CD14-positive monocyte (primary cell): ENCODE measurements around the gene NOTO. TPM values are rescaled to one million over a fixed set of nuclear protein-coding genes. Genes with fewer than 3 reads are reported as not detected.

ENCODE experiments used
- DNase-seq, 3 donors: peaks; one replicate each; pipeline ENCODE4 v3.0.0-alpha.2; 2011 to 2022
- H2AFZ ChIP-seq: 2 replicates; pipeline ENCODE4 v1.6.0; 2012; ENCODE audit warnings: mild to moderate bottlenecking, low read depth, low read length, inconsistent platforms; ENCODE audit not compliant: insufficient read depth, poor library complexity, severe bottlenecking
- H3K27ac ChIP-seq, 2 donors: 1 replicate in 1 of 2; 2 replicates in 1 of 2; pipeline ENCODE4 v1.5.1; 2012 to 2013; ENCODE audit warnings: low read length in 2 of 2, control low read depth in 1 of 2, inconsistent platforms in 1 of 2, low read depth in 1 of 2, mild to moderate bottlenecking in 1 of 2
- H3K27me3 ChIP-seq, 2 donors: one replicate each; pipeline versions ENCODE4 v1.6.0 to v1.6.1; 2011 to 2013; ENCODE audit warnings: low read length in 2 of 2; ENCODE audit not compliant: control insufficient read depth in 2 of 2, insufficient read depth in 2 of 2
- H3K36me3 ChIP-seq, 2 donors: replicated peaks in 1 of 2; 1 replicate in 1 of 2; 2 replicates in 1 of 2; pipeline versions ENCODE4 v1.5.1 to v1.6.1; 2012 to 2013; ENCODE audit warnings: low read length in 2 of 2, control low read depth in 1 of 2, inconsistent platforms in 1 of 2, mild to moderate bottlenecking in 1 of 2; ENCODE audit not compliant: insufficient read depth in 2 of 2, control insufficient read depth in 1 of 2
- H3K4me1 ChIP-seq, 2 donors: 1 replicate in 1 of 2; 2 replicates in 1 of 2; pipeline versions ENCODE4 v1.5.1 to v1.6.1; 2012 to 2013; ENCODE audit warnings: low read length in 2 of 2, control low read depth in 1 of 2, inconsistent platforms in 1 of 2, mild to moderate bottlenecking in 1 of 2, moderate library complexity in 1 of 2; ENCODE audit not compliant: insufficient read depth in 2 of 2, control insufficient read depth in 1 of 2
- H3K4me2 ChIP-seq: replicated peaks from 2 replicates; pipeline ENCODE3; 2012; ENCODE audit warnings: low read length, moderate library complexity, mild to moderate bottlenecking; ENCODE audit not compliant: poor library complexity, severe bottlenecking; ENCODE audit errors: extremely low read depth
- H3K4me3 ChIP-seq, 3 experiments: fragments of 200-600 bp in 1 of 3; sonication (generic) in 1 of 3; replicated peaks in 1 of 3; 1 replicate in 2 of 3; 2 replicates in 1 of 3; pipeline ENCODE4 v1.5.1; 2011 to 2013; ENCODE audit warnings: low read length in 3 of 3, mild to moderate bottlenecking in 3 of 3, control low read depth in 2 of 3, low read depth in 2 of 3, inconsistent platforms in 1 of 3, moderate library complexity in 1 of 3
- H3K79me2 ChIP-seq: 2 replicates; pipeline ENCODE4 v1.6.0; 2012; ENCODE audit warnings: mild to moderate bottlenecking, control low read depth, inconsistent platforms, low read length, moderate library complexity; ENCODE audit not compliant: insufficient read depth
- H3K9ac ChIP-seq: 2 replicates; pipeline ENCODE4 v1.6.0; 2017; ENCODE audit warnings: low read length, mild to moderate bottlenecking; ENCODE audit not compliant: insufficient read depth, poor library complexity, severe bottlenecking
- H3K9me3 ChIP-seq, 2 donors: replicated peaks in 1 of 2; 1 replicate in 1 of 2; 2 replicates in 1 of 2; pipeline versions ENCODE4 v1.5.1 to v1.6.1; 2012 to 2013; ENCODE audit warnings: low read length in 2 of 2, control low read depth in 1 of 2; ENCODE audit not compliant: control insufficient read depth in 1 of 2, insufficient read depth in 1 of 2
- H4K20me1 ChIP-seq: 2 replicates; pipeline ENCODE4 v1.6.0; 2012; ENCODE audit warnings: mild to moderate bottlenecking, low read length, control low read depth, moderate library complexity; ENCODE audit not compliant: insufficient read depth
- H3K27ac Mint-ChIP-seq, 7 donors: one replicate each; pipeline ENCODE4 v1.8.0; 2020; ENCODE audit warnings: mild to moderate bottlenecking in 7 of 7, mixed read lengths in 7 of 7, moderate library complexity in 6 of 7, inconsistent platforms in 2 of 7
- H3K27me3 Mint-ChIP-seq, 3 donors: one replicate each; pipeline ENCODE4 v1.8.0; 2021 to 2022; ENCODE audit warnings: low read depth in 3 of 3, mild to moderate bottlenecking in 3 of 3, mixed read lengths in 3 of 3, moderate library complexity in 3 of 3, inconsistent platforms in 1 of 3
- H3K36me3 Mint-ChIP-seq, 2 donors: one replicate each; pipeline ENCODE4 v1.8.0; 2020; ENCODE audit warnings: mixed read lengths in 2 of 2, inconsistent platforms in 1 of 2, mild to moderate bottlenecking in 1 of 2
- H3K4me1 Mint-ChIP-seq: one replicate; pipeline ENCODE4 v1.8.0; 2020; ENCODE audit warnings: mild to moderate bottlenecking, mixed read lengths
- H3K4me3 Mint-ChIP-seq, 2 donors: one replicate each; pipeline ENCODE4 v1.8.0; 2020; ENCODE audit warnings: mild to moderate bottlenecking in 2 of 2, mixed read lengths in 2 of 2, moderate library complexity in 1 of 2
- H3K9me3 Mint-ChIP-seq, 7 donors: one replicate each; pipeline ENCODE4 v1.8.0; 2020 to 2022; ENCODE audit warnings: mixed read lengths in 7 of 7, mild to moderate bottlenecking in 6 of 7, moderate library complexity in 6 of 7, inconsistent platforms in 2 of 7
- WGBS: methylation state at CpG from one replicate; pipeline ENCODE4 v1.1.5; 2013; ENCODE audit warnings: missing lambda C conversion rate; ENCODE audit not compliant: insufficient coverage; 5-methylcytosine and 5-hydroxymethylcytosine counted together
- intact Hi-C, 2 donors: fragments of 100-400 bp; cut with micrococcal nuclease; formaldehyde crosslinking; loops; one replicate each; pipeline versions ENCODE4 v1.15.0 to v1.15.1; 2023
- polyA plus RNA-seq, 3 donors: library from polyadenylated mRNA; depleted of rRNA in 1 of 3; unstranded in 2 of 3; stranded (reverse) in 1 of 3; fragments of 300-500 nt in 2 of 3; fragments of >200 nt in 1 of 3; fragmentation: Illumina TruSeq in 2 of 3; gene quantifications; 1 replicate in 2 of 3; 2 replicates in 1 of 3; pipeline ENCODE4 v1.2.3, GENCODE V29; 2012 to 2021
- TF ChIP-seq, protein P1 (sequence below): fragments of 200-600 bp; IDR thresholded peaks from one replicate; pipeline ENCODE4 v1.8.0; 2022; ENCODE audit warnings: antibody characterized with exemption, mild to moderate bottlenecking

NOTO gene
- polyA plus RNA-seq, 3 donors, result not detected

DNA sequence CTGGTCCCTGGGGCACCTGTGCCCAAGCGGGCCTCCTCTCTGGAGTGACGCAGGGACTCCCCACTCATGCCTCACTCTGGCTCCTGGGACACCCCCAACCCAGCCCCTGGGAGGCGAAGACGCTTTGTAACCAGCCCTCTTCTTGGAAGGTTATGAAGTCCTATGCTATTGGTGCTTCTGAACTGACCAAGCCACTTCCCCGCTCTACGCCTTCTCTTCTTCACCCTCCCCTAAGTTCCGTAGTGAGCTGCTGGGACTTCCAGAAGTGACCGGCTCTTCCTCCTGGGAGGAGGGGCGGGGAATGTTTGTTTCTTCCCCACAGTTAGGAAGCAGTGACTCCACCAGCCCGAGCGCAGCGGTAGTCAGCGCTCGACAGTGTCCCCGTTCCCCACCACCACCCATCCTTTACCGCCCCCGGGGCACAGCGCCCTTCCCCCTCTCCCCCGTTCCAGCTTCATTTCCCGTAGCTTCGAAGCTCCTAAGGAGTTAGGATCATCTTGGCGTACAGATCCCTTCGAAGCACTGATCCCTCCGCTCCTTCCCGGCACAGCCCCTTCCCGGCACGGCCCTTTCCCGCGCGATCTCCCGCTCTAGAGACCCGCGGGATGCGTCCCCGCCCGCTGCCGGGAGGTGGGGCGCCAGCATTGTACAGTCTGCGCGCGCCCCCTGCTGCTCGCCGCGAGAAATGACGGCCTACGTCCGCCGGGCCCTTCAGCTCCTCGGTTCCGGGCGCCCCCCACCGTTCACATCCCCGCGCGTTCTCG, 25.3 kb upstream of the NOTO start:
- peak; percentile 67 to 76 (median 75) for DNase-seq
- Histone ChIP-seq H3K9me3 (peaks cover 0 to 15% of the 10 kb centered on the region in 2 donors), H3K4me3 (peak overlapping the region; percentile 50 to 85 (median 63)), H3K9ac (no peak overlapping the region), H3K27me3 (peaks cover 28 to 69% of the 10 kb centered on the region in 2 donors), H2AFZ (peak overlapping the region; percentile 94), H3K36me3 (no peaks in the 10 kb centered on the region), H3K27ac (no peak overlapping the region), H3K4me2 (peak overlapping the region; percentile 95), H4K20me1 (no peaks in the 10 kb centered on the region), H3K79me2 (no peaks in the 10 kb centered on the region), H3K4me1 (peaks cover 21 to 27% of the 10 kb centered on the region in 2 donors)
- Mint-ChIP-seq H3K9me3 (peaks cover 0 to 20% (median 6%) of the 10 kb centered on the region in 7 donors), H3K27ac (peak overlapping the region in 2 of 7 donors; percentile 28 to 36), H3K27me3 (peaks cover 61 to 88% (median 68%) of the 10 kb centered on the region in 3 donors), H3K36me3 (peaks cover 3 to 4% of the 10 kb centered on the region in 2 donors), H3K4me3 (peak overlapping the region; percentile 95), H3K4me1 (peaks cover 16% of the 10 kb centered on the region)
- intact Hi-C loops, result loop anchor here in 1 of 2 donors (1.0 to 5.0 kb wide), 3 partner anchors 90 to 285 kb away; no protein-coding TSS in a partner anchor
- WGBS, result 0% methylated on average over 43 of the region's 56 CpGs
- TF ChIP-seq, protein P1, sequence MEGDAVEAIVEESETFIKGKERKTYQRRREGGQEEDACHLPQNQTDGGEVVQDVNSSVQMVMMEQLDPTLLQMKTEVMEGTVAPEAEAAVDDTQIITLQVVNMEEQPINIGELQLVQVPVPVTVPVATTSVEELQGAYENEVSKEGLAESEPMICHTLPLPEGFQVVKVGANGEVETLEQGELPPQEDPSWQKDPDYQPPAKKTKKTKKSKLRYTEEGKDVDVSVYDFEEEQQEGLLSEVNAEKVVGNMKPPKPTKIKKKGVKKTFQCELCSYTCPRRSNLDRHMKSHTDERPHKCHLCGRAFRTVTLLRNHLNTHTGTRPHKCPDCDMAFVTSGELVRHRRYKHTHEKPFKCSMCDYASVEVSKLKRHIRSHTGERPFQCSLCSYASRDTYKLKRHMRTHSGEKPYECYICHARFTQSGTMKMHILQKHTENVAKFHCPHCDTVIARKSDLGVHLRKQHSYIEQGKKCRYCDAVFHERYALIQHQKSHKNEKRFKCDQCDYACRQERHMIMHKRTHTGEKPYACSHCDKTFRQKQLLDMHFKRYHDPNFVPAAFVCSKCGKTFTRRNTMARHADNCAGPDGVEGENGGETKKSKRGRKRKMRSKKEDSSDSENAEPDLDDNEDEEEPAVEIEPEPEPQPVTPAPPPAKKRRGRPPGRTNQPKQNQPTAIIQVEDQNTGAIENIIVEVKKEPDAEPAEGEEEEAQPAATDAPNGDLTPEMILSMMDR, result peak; percentile 98

DNA sequence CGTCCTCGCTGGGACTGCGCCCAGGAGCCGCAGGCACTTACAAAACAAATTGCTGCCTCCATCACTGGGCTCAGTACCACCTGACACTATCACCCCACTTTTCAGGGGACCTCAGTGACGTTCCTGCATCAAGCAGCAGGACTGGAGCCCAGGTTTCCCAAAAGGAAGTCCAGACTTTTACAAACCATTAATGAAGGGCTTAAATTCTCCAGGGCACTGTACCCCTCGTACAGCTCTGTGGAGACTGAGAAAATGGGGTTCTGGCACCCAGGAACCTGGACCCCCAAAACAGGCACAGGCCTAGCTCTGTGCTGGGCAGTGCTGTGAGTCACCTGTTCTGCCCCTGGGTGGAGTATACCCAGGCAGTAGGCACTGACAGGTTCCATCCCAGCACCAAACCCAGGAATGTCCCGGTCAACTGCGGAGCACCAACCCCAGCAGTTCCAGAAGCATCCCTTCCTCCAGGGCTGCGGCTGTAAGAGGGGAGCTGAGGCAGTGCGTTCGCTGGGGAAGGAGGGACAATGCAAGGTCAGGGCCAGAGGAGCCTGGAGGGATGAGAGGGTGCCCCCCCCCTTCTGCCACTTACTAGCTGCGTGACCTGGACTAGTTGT, 24.6 kb upstream of the NOTO start:
- Histone ChIP-seq H3K4me1 (peaks cover 21 to 27% of the 10 kb centered on the region in 2 donors), H3K9me3 (peaks cover 0 to 15% of the 10 kb centered on the region in 2 donors), H3K4me3 (peak overlapping the region in 1 of 3 experiments; percentile 85), H3K79me2 (no peaks in the 10 kb centered on the region), H3K27me3 (peaks cover 28 to 64% of the 10 kb centered on the region in 2 donors), H3K27ac (no peak overlapping the region), H4K20me1 (no peaks in the 10 kb centered on the region), H3K9ac (no peak overlapping the region), H2AFZ (peak overlapping the region; percentile 94), H3K4me2 (peak overlapping the region; percentile 95), H3K36me3 (no peaks in the 10 kb centered on the region)
- Mint-ChIP-seq H3K4me3 (peak overlapping the region; percentile 95), H3K4me1 (peaks cover 16% of the 10 kb centered on the region), H3K36me3 (peaks cover 3 to 4% of the 10 kb centered on the region in 2 donors), H3K27me3 (peaks cover 67 to 85% (median 70%) of the 10 kb centered on the region in 3 donors), H3K27ac (no peak overlapping the region), H3K9me3 (peaks cover 0 to 20% (median 6%) of the 10 kb centered on the region in 7 donors)
- DNase-seq, result no peak
- intact Hi-C loops, result loop anchor here in 1 of 2 donors (1.0 to 5.0 kb wide), 3 partner anchors 90 to 285 kb away; no protein-coding TSS in a partner anchor
- WGBS, result 0% methylated on average over 6 of the region's 12 CpGs
- TF ChIP-seq, protein P1, result peak; percentile 69
